ENCODE measurements around the gene ARHGEF7.

The ARHGEF7 gene

DNA sequence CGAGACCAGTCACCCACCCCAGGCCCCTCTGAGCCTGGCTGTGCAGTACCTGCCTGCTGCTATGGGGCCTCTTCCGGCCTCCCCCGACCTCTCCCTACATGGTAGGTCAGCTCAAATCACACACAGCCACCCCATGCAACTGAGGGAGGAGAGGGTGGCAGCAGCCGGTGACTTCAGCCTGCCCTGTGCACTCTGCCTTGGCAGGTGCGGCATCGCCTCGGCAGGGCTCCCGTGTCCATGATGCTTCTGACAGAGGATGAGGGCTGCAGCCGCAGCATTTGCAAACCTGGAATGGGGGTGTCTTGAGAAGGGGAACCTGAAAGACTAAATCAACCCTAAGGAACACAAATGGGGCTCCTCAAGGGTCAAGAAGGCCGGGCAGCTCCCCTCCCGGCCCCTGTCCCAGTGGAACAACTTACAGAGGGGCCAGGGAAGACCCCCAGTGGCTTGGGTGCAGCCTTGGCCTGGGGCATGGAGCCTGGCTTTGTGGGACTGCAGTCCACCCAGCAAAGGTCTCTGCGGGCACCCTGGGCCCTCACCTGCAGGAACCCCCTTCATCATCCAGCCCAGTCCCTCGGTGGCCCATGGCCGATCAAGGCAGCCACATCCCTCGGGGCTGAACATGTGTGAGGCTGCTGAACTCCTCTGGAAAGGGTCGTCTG lies 212.0 kb downstream of the ARHGEF7 start:
- no peak overlapping the region for H3K4me3 ChIP-seq (ENCODE audit: low read depth, low read length, poor library complexity, severe bottlenecking)
- no peaks in the 10 kb centered on the region for H3F3A ChIP-seq (ENCODE audit: insufficient read depth, low read length)
- no peaks in the 10 kb centered on the region for H3K9me3 ChIP-seq (ENCODE audit: low read length)
- H3K27ac ChIP-seq (ENCODE audit: low read depth, low read length, poor library complexity, severe bottlenecking): no peak overlapping the region
- no peaks in the 10 kb centered on the region for H3K9me2 ChIP-seq (ENCODE audit: low read depth, low read length)
- H3K4me1 ChIP-seq (ENCODE audit: insufficient read depth, low read length, severe bottlenecking): no peaks in the 10 kb centered on the region
- TF ChIP-seq EZH2 (IDR thresholded peaks at IDR 0.05; ENCODE audit: borderline replicate concordance, low read length) (no peak), CTCF (IDR thresholded peaks at IDR 0.05; ENCODE audit: low read length) (no peak)
- H2AFZ ChIP-seq (ENCODE audit: low read length): no peak overlapping the region
- H4K20me1 ChIP-seq (ENCODE audit: insufficient read depth, low read length): no peaks in the 10 kb centered on the region
- no peaks in the 10 kb centered on the region for H3K36me3 ChIP-seq (ENCODE audit: insufficient read depth, low read length)
- no peak overlapping the region for H3K4me2 ChIP-seq (ENCODE audit: low read length)
- H3K27me3 ChIP-seq (ENCODE audit: insufficient read depth, low read length): no peaks in the 10 kb centered on the region
- no peak overlapping the region for H3K9ac ChIP-seq (ENCODE audit: low read length)
- H3K79me2 ChIP-seq (ENCODE audit: insufficient read depth, low read length): no peaks in the 10 kb centered on the region

DNA sequence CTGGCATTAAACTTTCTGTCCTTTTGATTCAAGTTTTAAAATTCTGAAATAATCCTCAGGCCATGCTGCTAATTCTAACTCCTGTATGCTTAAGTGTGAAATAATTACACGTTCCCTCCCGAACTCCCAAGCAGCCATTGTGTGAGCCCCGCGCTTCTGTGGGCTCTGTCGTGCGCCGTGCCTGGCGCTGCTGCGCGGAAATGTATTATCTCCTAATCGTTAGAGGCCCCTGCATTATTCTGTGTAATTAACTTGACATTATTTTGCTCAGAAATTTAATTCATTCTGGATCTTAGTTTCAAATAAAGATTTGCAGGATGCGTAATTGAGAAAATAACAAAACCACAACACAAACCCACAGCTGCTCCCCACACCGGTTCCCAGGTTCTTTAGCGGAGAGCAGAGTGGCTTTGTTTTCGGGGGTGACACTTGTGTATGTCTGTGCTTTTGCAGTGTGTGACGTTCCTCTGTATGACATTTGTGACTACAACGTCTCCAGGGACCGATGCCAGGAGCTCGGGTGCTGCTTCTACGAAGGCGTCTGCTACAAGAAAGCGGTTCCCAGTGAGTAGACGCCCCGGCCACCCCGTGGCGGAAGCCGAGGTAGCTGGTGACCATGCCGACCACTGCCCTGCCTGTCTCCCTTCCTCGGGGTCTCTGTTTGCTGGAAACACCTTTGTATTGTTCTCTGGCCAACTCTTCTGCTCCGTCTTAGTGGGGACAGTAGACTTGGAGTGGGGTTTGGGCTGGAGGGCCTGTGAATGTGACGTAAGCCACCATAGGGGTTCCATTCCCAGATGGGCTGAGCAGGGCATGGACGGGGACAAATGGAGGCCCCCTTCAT lies 212.8 kb downstream of the ARHGEF7 start:
- Histone ChIP-seq H3K27ac (ENCODE audit: low read depth, low read length, poor library complexity, severe bottlenecking) (no peak overlapping the region), H3K36me3 (ENCODE audit: insufficient read depth, low read length) (no peaks in the 10 kb centered on the region), H3K9ac (ENCODE audit: low read length) (no peak overlapping the region), H3K4me2 (ENCODE audit: low read length) (no peak overlapping the region), H4K20me1 (ENCODE audit: insufficient read depth, low read length) (no peaks in the 10 kb centered on the region), H3K4me3 (ENCODE audit: low read depth, low read length, poor library complexity, severe bottlenecking) (no peak overlapping the region), H2AFZ (ENCODE audit: low read length) (no peak overlapping the region), H3F3A (ENCODE audit: insufficient read depth, low read length) (no peaks in the 10 kb centered on the region), H3K9me2 (ENCODE audit: low read depth, low read length) (no peaks in the 10 kb centered on the region), H3K79me2 (ENCODE audit: insufficient read depth, low read length) (no peaks in the 10 kb centered on the region), H3K27me3 (ENCODE audit: insufficient read depth, low read length) (no peaks in the 10 kb centered on the region), H3K4me1 (ENCODE audit: insufficient read depth, low read length, severe bottlenecking) (no peaks in the 10 kb centered on the region), H3K9me3 (ENCODE audit: low read length) (no peaks in the 10 kb centered on the region)
- TF ChIP-seq CTCF (IDR thresholded peaks at IDR 0.05; ENCODE audit: low read length) (no peak), EZH2 (IDR thresholded peaks at IDR 0.05; ENCODE audit: borderline replicate concordance, low read length) (no peak)

DNA sequence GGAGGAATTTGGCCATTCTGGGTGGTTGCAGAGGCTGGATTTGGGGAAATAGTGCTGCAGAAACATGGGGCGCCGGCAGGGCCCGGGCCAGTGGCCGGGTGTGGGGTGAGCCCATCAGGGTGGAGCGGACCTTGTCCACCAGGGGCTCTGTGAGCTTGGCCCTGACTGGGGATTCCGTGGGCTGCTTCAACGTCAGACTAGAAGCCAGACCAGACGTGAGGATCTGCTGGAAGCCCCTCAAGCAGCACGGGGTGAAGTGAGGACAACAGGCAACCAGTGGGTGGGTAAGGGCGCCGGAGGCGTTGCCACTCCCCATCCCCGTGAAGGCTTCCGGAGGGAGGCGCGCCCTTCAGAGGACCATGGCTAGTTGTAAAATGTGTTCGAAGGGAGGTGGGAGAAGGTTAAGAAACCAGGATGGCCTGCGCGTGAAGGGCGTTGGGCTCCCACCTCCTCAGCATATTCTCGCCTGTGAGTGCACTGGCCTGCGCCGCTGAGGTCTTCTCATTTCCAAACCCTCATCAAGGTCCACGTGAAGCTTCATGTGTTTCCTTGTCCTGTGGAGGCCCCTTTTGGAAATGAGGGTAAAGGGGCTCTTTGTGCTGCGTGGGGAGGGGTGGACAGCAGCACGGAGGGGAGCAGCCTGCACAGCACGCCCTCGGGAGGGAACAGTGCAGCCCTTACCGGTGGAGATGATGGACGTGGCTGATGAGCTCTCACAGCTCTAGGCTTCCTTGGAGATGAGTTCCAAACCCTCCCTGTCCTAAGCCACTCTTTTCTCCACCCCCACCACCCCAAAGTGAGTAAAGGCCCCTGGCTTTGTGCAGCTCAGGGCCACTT lies 213.7 kb downstream of the ARHGEF7 start:
- Histone ChIP-seq H3K9ac (ENCODE audit: low read length) (no peak overlapping the region), H3K4me3 (ENCODE audit: low read depth, low read length, poor library complexity, severe bottlenecking) (no peak overlapping the region), H3K27me3 (ENCODE audit: insufficient read depth, low read length) (no peaks in the 10 kb centered on the region), H3K9me2 (ENCODE audit: low read depth, low read length) (no peaks in the 10 kb centered on the region), H3K79me2 (ENCODE audit: insufficient read depth, low read length) (no peaks in the 10 kb centered on the region), H3K27ac (ENCODE audit: low read depth, low read length, poor library complexity, severe bottlenecking) (no peak overlapping the region), H4K20me1 (ENCODE audit: insufficient read depth, low read length) (no peaks in the 10 kb centered on the region), H3K4me2 (ENCODE audit: low read length) (no peak overlapping the region), H2AFZ (ENCODE audit: low read length) (no peak overlapping the region), H3K9me3 (ENCODE audit: low read length) (no peaks in the 10 kb centered on the region), H3K4me1 (ENCODE audit: insufficient read depth, low read length, severe bottlenecking) (no peaks in the 10 kb centered on the region), H3F3A (ENCODE audit: insufficient read depth, low read length) (no peaks in the 10 kb centered on the region), H3K36me3 (ENCODE audit: insufficient read depth, low read length) (no peaks in the 10 kb centered on the region)
- no peak for TF ChIP-seq CTCF (IDR thresholded peaks at IDR 0.05; ENCODE audit: low read length)
- no peak for TF ChIP-seq EZH2 (IDR thresholded peaks at IDR 0.05; ENCODE audit: borderline replicate concordance, low read length)
